ENCODE results near the gene CACNA1A. TPM values are rescaled to one million over a fixed set of nuclear protein-coding genes. Genes with fewer than 3 reads are reported as not detected.

Gene CACNA1A
- total and polyA plus RNA-seq, 2 of the 13 experiments (the other 11 are each of a cell fraction or from before 2014, with no cell fraction given), result not detected

GRCh38 chr19:13163609-13164342 is 342.5 kb downstream of the CACNA1A start (continued):
- TF ChIP-seq ZBTB10 (CRISPR knock-in tag; IDR thresholded peaks at IDR 0.05; ENCODE audit: borderline replicate concordance) (no peak), ZNF781 (CRISPR knock-in tag; IDR thresholded peaks at IDR 0.05; ENCODE audit: borderline replicate concordance, not compliant biosample characterization) (peak; percentile 71), CAMTA2 (CRISPR knock-in tag; IDR thresholded peaks at IDR 0.05; ENCODE audit: borderline replicate concordance) (no peak), KDM5B (CRISPR knock-in tag; IDR thresholded peaks at IDR 0.05; ENCODE audit: borderline replicate concordance) (no peak), GZF1 (CRISPR knock-in tag; IDR thresholded peaks at IDR 0.05) (no peak), AFF4 (CRISPR knock-in tag; IDR thresholded peaks at IDR 0.05) (no peak), PITX1 (CRISPR knock-in tag; IDR thresholded peaks at IDR 0.05) (0 out of 2 replicates have a peak, but pooled peaks have one; percentile 11), RBFOX2 (IDR thresholded peaks at IDR 0.05; ENCODE audit: low read depth, low read length) (peak; percentile 54), FOSL2 (CRISPR knock-in tag; IDR thresholded peaks at IDR 0.05) (peak; percentile 30; the same call in 1 of the 2 replicates), FOXO4 (CRISPR knock-in tag; conservative IDR thresholded peaks at IDR 0.05) (0 out of 2 replicates have a peak, but pooled peaks have one; percentile 46), ZNF800 (CRISPR knock-in tag; IDR thresholded peaks at IDR 0.05) (0 out of 2 replicates have a peak, but pooled peaks have one; percentile 14), NCOA1 (CRISPR knock-in tag; IDR thresholded peaks at IDR 0.05) (no peak), ZNF263 (CRISPR knock-in tag; IDR thresholded peaks at IDR 0.05) (peak; percentile 72), MYNN (CRISPR knock-in tag; IDR thresholded peaks at IDR 0.05; ENCODE audit: low read depth) (no peak), SP5 (CRISPR knock-in tag; IDR thresholded peaks at IDR 0.05; ENCODE audit: borderline replicate concordance, low read depth) (peak; percentile 27; the same call in 1 of the 2 replicates), ZFY (CRISPR knock-in tag; IDR thresholded peaks at IDR 0.05) (peak; percentile 22; the same call in 1 of the 2 replicates), ZBTB26 (CRISPR knock-in tag; IDR thresholded peaks at IDR 0.05; ENCODE audit: borderline replicate concordance) (0 out of 2 replicates have a peak, but pooled peaks have one; percentile 20)

Data from HepG2 (cell line).